ENCODE data around the gene MBTPS1. TPM values are rescaled to one million over a fixed set of nuclear protein-coding genes. Genes with fewer than 3 reads are reported as not detected.
A peak's percentile ranks its signal among the peaks of the same experiment; 100 is the strongest.

The MBTPS1 gene
- total and polyA plus RNA-seq, 9 of the 15 experiments (the other 6 are each of a cell fraction or from before 2014, with no cell fraction given), result 2.8 to 57.6 (median 43.8) TPM

GRCh38 chr16:84138824-84139627 lies 22.3 kb upstream of the MBTPS1 start (continued):
- TF ChIP-seq FOXP4 (CRISPR knock-in tag; IDR thresholded peaks at IDR 0.05; ENCODE audit: borderline replicate concordance) (no peak), ZFPM2 (CRISPR knock-in tag; IDR thresholded peaks at IDR 0.05) (no peak), ARHGAP35 (IDR thresholded peaks at IDR 0.05; ENCODE audit: partially characterized antibody) (no peak), ZNF408 (CRISPR knock-in tag; IDR thresholded peaks at IDR 0.05; ENCODE audit: low read depth) (no peak), SP2 (IDR thresholded peaks at IDR 0.05; ENCODE audit: extremely low read depth, low read depth, low read length, poor library complexity, severe bottlenecking) (no peak), GMEB1 (CRISPR knock-in tag; IDR thresholded peaks at IDR 0.05) (no peak; the same call in 1 of the 2 replicates), AFF4 (CRISPR knock-in tag; IDR thresholded peaks at IDR 0.05) (peak; percentile 73), ZNF583 (CRISPR knock-in tag; IDR thresholded peaks at IDR 0.05) (peak; percentile 79; the same call in 1 of the 2 replicates), E2F6 (IDR thresholded peaks at IDR 0.05; ENCODE audit: borderline replicate concordance in 1 of 2, extremely low read depth in 1 of 2, insufficient read depth in 1 of 2, insufficient read length in 1 of 2, low read depth in 1 of 2, low read length in 1 of 2, poor library complexity in 1 of 2, severe bottlenecking in 1 of 2) (peak in 1 of 2 experiments; percentile 36), MBD2 (IDR thresholded peaks at IDR 0.05; ENCODE audit: borderline replicate concordance, low read depth) (no peak), ZNF707 (CRISPR knock-in tag; conservative IDR thresholded peaks at IDR 0.05) (no peak), ZNF121 (CRISPR knock-in tag; conservative IDR thresholded peaks at IDR 0.05) (no peak), RBM14 (IDR thresholded peaks at IDR 0.05; ENCODE audit: borderline replicate concordance, insufficient read depth, low read depth, low read length) (no peak), ZNF124 (CRISPR knock-in tag; IDR thresholded peaks at IDR 0.05) (no peak), ZNF217 (CRISPR knock-in tag; IDR thresholded peaks at IDR 0.05) (no peak), SP1 (CRISPR knock-in tag; IDR thresholded peaks at IDR 0.05) (peak; percentile 48; the same call in 1 of the 2 replicates), ZNF584 (CRISPR knock-in tag; IDR thresholded peaks at IDR 0.05; ENCODE audit: low read depth) (peak; percentile 92), CBFB (CRISPR knock-in tag; IDR thresholded peaks at IDR 0.05) (no peak)
